SK-N-SH treated with all-trans-retinoic acid at 6 μM for 48 hours (cell line): ENCODE results near the gene HMX3.

Experiments used
- ATAC-seq: fragments of 200-7000 bp; cut with Tn5 transposase; 3 replicates; pipeline ENCODE4 v1.9.1; 2020; ENCODE audit warnings: mild to moderate bottlenecking, moderate library complexity
- ARNTL ChIP-seq: fragments of 450-650 bp; formaldehyde crosslinking; IDR thresholded peaks from 2 replicates; pipeline ENCODE4 v1.5.0; 2020; ENCODE audit warnings: low read depth, mild to moderate bottlenecking, moderate library complexity, borderline replicate concordance
- BACH2 ChIP-seq: fragments of 250-450 bp; sonication (Bioruptor Pico); IDR thresholded peaks from 2 replicates; pipeline ENCODE4 v1.9.0; 2021; ENCODE audit warnings: mild to moderate bottlenecking, borderline replicate concordance
- CREB5 ChIP-seq: fragments of 250-450 bp; sonication (Bioruptor Pico); IDR thresholded peaks from 2 replicates; pipeline ENCODE4 v1.5.1; 2020; ENCODE audit warnings: low read depth, mild to moderate bottlenecking, moderate library complexity
- CSDC2 ChIP-seq: fragments of 250-450 bp; sonication (Bioruptor Pico); IDR thresholded peaks from 2 replicates; pipeline ENCODE4 v1.5.0; 2020; ENCODE audit warnings: mild to moderate bottlenecking, moderate library complexity
- CSRNP3 ChIP-seq: fragments of 250-450 bp; sonication (Bioruptor Pico); IDR thresholded peaks from 2 replicates; pipeline ENCODE4 v1.5.1; 2021; ENCODE audit warnings: mild to moderate bottlenecking, moderate library complexity
- ESRRG ChIP-seq: fragments of 250-450 bp; sonication (Bioruptor Pico); IDR thresholded peaks from 2 replicates; pipeline ENCODE4 v1.6.1; 2021; ENCODE audit warnings: mild to moderate bottlenecking
- GLIS3 ChIP-seq: fragments of 250-450 bp; sonication (Bioruptor Pico); IDR thresholded peaks from 2 replicates; pipeline ENCODE4 v1.5.0; 2020; ENCODE audit warnings: mild to moderate bottlenecking, moderate library complexity
- ISL1 ChIP-seq: fragments of 250-450 bp; sonication (Bioruptor Pico); IDR thresholded peaks from 2 replicates; pipeline ENCODE4 v2.1.2; 2022; ENCODE audit warnings: mild to moderate bottlenecking, moderate library complexity
- OSR1 ChIP-seq: fragments of 250-450 bp; sonication (Bioruptor Pico); IDR thresholded peaks from 2 replicates; pipeline ENCODE4 v1.8.0; 2022; ENCODE audit warnings: moderate library complexity, mild to moderate bottlenecking, inconsistent platforms
- PATZ1 ChIP-seq: fragments of 250-450 bp; sonication (Bioruptor Pico); IDR thresholded peaks from 2 replicates; pipeline ENCODE4 v1.8.0; 2020; ENCODE audit warnings: mild to moderate bottlenecking, moderate library complexity, borderline replicate concordance
- POU6F1 ChIP-seq: fragments of 250-450 bp; sonication (Bioruptor Pico); IDR thresholded peaks from 2 replicates; pipeline ENCODE4 v1.8.0; 2021; ENCODE audit warnings: low read depth, mild to moderate bottlenecking, moderate library complexity, borderline replicate concordance
- PPARA ChIP-seq: fragments of 250-450 bp; sonication (Bioruptor Pico); IDR thresholded peaks from 2 replicates; pipeline ENCODE4 v1.5.0; 2020; ENCODE audit warnings: mild to moderate bottlenecking, borderline replicate concordance
- RARB ChIP-seq: fragments of 250-450 bp; sonication (Bioruptor Pico); IDR thresholded peaks from 2 replicates; pipeline ENCODE4 v1.8.0; 2021; ENCODE audit warnings: mild to moderate bottlenecking, moderate library complexity
- SNAI2 ChIP-seq: fragments of 250-450 bp; sonication (Bioruptor Pico); IDR thresholded peaks from 2 replicates; pipeline ENCODE4 v1.5.0; 2020; ENCODE audit warnings: mild to moderate bottlenecking, moderate library complexity
- TCF4 ChIP-seq: fragments of 250-450 bp; sonication (Bioruptor Pico); IDR thresholded peaks from 2 replicates; pipeline ENCODE4 v1.8.0; 2021; ENCODE audit warnings: mild to moderate bottlenecking, moderate library complexity, borderline replicate concordance
- TOX ChIP-seq: fragments of 250-450 bp; sonication (Bioruptor Pico); IDR thresholded peaks from 2 replicates; pipeline ENCODE4 v1.8.0; 2021; ENCODE audit warnings: mild to moderate bottlenecking, moderate library complexity, borderline replicate concordance
- TSHZ2 ChIP-seq: fragments of 250-450 bp; sonication (Bioruptor Pico); IDR thresholded peaks from 2 replicates; pipeline ENCODE4 v1.5.0; 2020; ENCODE audit warnings: mild to moderate bottlenecking, moderate library complexity
- ZC3H10 ChIP-seq: fragments of 250-450 bp; sonication (Bioruptor Pico); IDR thresholded peaks from 2 replicates; pipeline ENCODE4 v1.5.1; 2021; ENCODE audit warnings: mild to moderate bottlenecking, moderate library complexity
- ZFP3 ChIP-seq: fragments of 250-450 bp; sonication (Bioruptor Pico); IDR thresholded peaks from 2 replicates; pipeline ENCODE4 v1.5.0; 2020; ENCODE audit warnings: mild to moderate bottlenecking, moderate library complexity
- ZNF565 ChIP-seq: fragments of 450-650 bp; formaldehyde crosslinking; conservative IDR thresholded peaks from 2 replicates; pipeline ENCODE4 v1.5.0; 2020; ENCODE audit warnings: low read depth, mild to moderate bottlenecking, moderate library complexity
- ZNF70 ChIP-seq: fragments of 450-650 bp; formaldehyde crosslinking; IDR thresholded peaks from 2 replicates; pipeline ENCODE4 v1.5.0; 2020; ENCODE audit warnings: mild to moderate bottlenecking, moderate library complexity
- ZNF8 ChIP-seq: fragments of 450-650 bp; formaldehyde crosslinking; IDR thresholded peaks from 2 replicates; pipeline ENCODE4 v1.5.0; 2020; ENCODE audit warnings: mild to moderate bottlenecking, moderate library complexity

Gene HMX3

GRCh38 chr10:123129618-123130271, 6.0 kb upstream of the HMX3 start:
- TF ChIP-seq ESRRG (CRISPR knock-in tag) (no peak), TOX (CRISPR knock-in tag) (no peak), TCF4 (no peak), ZNF70 (CRISPR knock-in tag) (no peak), CREB5 (no peak), ZC3H10 (CRISPR knock-in tag) (no peak), OSR1 (CRISPR knock-in tag) (no peak), GLIS3 (CRISPR knock-in tag) (no peak), POU6F1 (CRISPR knock-in tag) (no peak), CSDC2 (CRISPR knock-in tag) (no peak), TSHZ2 (CRISPR knock-in tag) (no peak), SNAI2 (CRISPR knock-in tag) (no peak), ZFP3 (CRISPR knock-in tag) (no peak), ARNTL (CRISPR knock-in tag) (no peak), ZNF8 (CRISPR knock-in tag) (no peak), PATZ1 (CRISPR knock-in tag) (no peak), CSRNP3 (CRISPR knock-in tag) (no peak), ISL1 (CRISPR knock-in tag) (no peak), ZNF565 (no peak)
- no peak for ATAC-seq

- TF ChIP-seq CSRNP3 (CRISPR knock-in tag) (no peak), ZC3H10 (CRISPR knock-in tag) (no peak), RARB (CRISPR knock-in tag) (no peak), ISL1 (CRISPR knock-in tag) (no peak), POU6F1 (CRISPR knock-in tag) (no peak), BACH2 (CRISPR knock-in tag) (no peak), PPARA (no peak), ZNF565 (no peak)
- ATAC-seq, result peak; percentile 91
Measured at GRCh38 chr10:123132576-123133477, 2.9 kb upstream of the HMX3 start.
